Pancreas (tissue), 10 donors: ENCODE results near the gene PPP3CA. TPM values are rescaled to one million over a fixed set of nuclear protein-coding genes. Genes with fewer than 3 reads are reported as not detected.

ENCODE experiments used
- ATAC-seq, 4 donors: fragments of 200-7000 bp; cut with Tn5 transposase; one replicate each; pipeline versions ENCODE4 v1.8.0 to v1.9.1; 2020; ENCODE audit warnings: mild to moderate bottlenecking in 4 of 4, moderate library complexity in 4 of 4
- DNase-seq, 6 donors: peaks; one replicate each; pipeline ENCODE4 v3.0.0-alpha.2; 2020
- FAIRE-seq: peaks from 2 replicates; lab custom pipeline; 2012; peaks lifted over from hg19 to GRCh38; lab: Jason Lieb, UNC
- H3K27ac ChIP-seq, 4 donors: fragments of 200-600 bp; sonication (generic); 1 replicate in 3 of 4; 2 replicates in 1 of 4; pipeline versions ENCODE4 v1.5.0 to v1.8.0; 2020
- H3K27me3 ChIP-seq, 4 donors: fragments of 200-600 bp; one replicate each; pipeline ENCODE4 v1.8.0; 2021
- H3K36me3 ChIP-seq, 3 donors: fragments of 200-600 bp; sonication (generic) in 1 of 3; one replicate each; pipeline versions ENCODE4 v1.5.0 to v1.8.0; 2020 to 2021
- H3K4me1 ChIP-seq, 3 donors: fragments of 200-600 bp; one replicate each; pipeline ENCODE4 v1.8.0; 2021
- H3K4me3 ChIP-seq, 4 donors: fragments of 200-600 bp; sonication (generic) in 2 of 4; one replicate each; pipeline versions ENCODE4 v1.5.0 to v1.8.0; 2020 to 2021
- H3K9me3 ChIP-seq, 4 donors: fragments of 200-600 bp; one replicate each; pipeline ENCODE4 v1.8.0; 2021
- WGBS, 2 donors: extraction: QIAGEN DNeasy Blood & Tissue Kit; methylation state at CpG; one replicate each; pipeline ENCODE4 v1.1.7; 2013; 5-methylcytosine and 5-hydroxymethylcytosine counted together
- intact Hi-C, 3 donors: fragments of 100-400 bp; cut with DNase I; formaldehyde crosslinking; loops; one replicate each; pipeline versions ENCODE4 v1.11.1 to v1.14.2; 2022
- polyA plus RNA-seq, 2 donors: library from polyadenylated mRNA; stranded (reverse); fragments of 200-250 nt; gene quantifications; one replicate each; pipeline ENCODE4 v1.2.3, GENCODE V29; 2013
- total RNA-seq, 6 donors: library from RNA; stranded (reverse); fragmentation: NEBNext Ultra II Directional in 4 of 6; extraction: Animal tissue kit (Norgen Biotek cat#: 25700) in 4 of 6; gene quantifications; one replicate each; pipeline versions ENCODE4 v1.2.1 to v1.2.4, GENCODE V29; 2021 to 2023
- TF ChIP-seq, protein P1 (sequence below), 4 donors: fragments of 200-600 bp; sonication (generic) in 3 of 4; IDR thresholded peaks; one replicate each; pipeline versions ENCODE4 v1.5.0 to v1.8.0; 2021; ENCODE audit warnings: antibody characterized with exemption in 4 of 4
- donor health status: healthy with polysubstance abuse.
- donor health status: DM: no; HTN: no; CAD: no; lungs with moderate emphysema.
- donor health status: DM: no; HTN: no; CAD: no.
- donor health status: control.
- donor health status: control.
- donor health status: Bipolar disorder and iron deficiency.
- donor health status: DM: yes; HTN: yes; CAD: no.
- donor health status: DM: no; HTN: no; CAD: no.
- donor health status: DM: no; HTN: no; CAD: no.
- donor health status: DM: yes; HTN: yes; CAD: no.

Gene PPP3CA
- total and polyA plus RNA-seq, 8 donors, result 4.9 to 22.7 (median 10.3) TPM

DNA sequence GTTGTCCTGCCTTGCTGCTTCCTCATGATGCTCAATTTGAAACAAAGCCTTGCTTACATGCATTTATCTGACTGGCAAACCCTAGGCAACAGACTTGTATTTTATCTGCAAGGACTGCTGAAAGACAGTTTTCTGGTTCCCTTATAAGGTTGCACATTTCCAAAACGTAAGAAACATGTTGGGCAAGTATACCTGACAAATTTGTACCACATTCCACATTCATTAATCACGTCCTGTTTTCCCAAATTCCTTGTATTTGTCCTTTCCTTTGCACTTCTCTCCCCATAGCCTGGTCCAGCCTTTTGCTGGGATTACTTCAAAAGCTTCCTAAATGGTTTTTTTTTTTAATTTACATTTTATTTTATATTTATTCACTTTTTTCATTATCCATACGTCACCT, 310.1 kb downstream of the PPP3CA start:
- no peaks in the 10 kb centered on the region for H3K9me3 ChIP-seq
- H3K27me3 ChIP-seq, result no peaks in the 10 kb centered on the region
- FAIRE-seq (no peak), ATAC-seq (no peak), DNase-seq (no peak)
- 83 to 93% methylated on average over 3 of the region's 3 CpGs for WGBS, 2 donors
- H3K4me1 ChIP-seq, result no peaks in the 10 kb centered on the region
- no peaks in the 10 kb centered on the region for H3K36me3 ChIP-seq
- no peak overlapping the region for H3K27ac ChIP-seq
- TF ChIP-seq, protein P1, sequence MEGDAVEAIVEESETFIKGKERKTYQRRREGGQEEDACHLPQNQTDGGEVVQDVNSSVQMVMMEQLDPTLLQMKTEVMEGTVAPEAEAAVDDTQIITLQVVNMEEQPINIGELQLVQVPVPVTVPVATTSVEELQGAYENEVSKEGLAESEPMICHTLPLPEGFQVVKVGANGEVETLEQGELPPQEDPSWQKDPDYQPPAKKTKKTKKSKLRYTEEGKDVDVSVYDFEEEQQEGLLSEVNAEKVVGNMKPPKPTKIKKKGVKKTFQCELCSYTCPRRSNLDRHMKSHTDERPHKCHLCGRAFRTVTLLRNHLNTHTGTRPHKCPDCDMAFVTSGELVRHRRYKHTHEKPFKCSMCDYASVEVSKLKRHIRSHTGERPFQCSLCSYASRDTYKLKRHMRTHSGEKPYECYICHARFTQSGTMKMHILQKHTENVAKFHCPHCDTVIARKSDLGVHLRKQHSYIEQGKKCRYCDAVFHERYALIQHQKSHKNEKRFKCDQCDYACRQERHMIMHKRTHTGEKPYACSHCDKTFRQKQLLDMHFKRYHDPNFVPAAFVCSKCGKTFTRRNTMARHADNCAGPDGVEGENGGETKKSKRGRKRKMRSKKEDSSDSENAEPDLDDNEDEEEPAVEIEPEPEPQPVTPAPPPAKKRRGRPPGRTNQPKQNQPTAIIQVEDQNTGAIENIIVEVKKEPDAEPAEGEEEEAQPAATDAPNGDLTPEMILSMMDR (IDR thresholded peaks at IDR 0.05), result no peak
- no peak overlapping the region for H3K4me3 ChIP-seq
- intact Hi-C loops, result no loop called here

DNA sequence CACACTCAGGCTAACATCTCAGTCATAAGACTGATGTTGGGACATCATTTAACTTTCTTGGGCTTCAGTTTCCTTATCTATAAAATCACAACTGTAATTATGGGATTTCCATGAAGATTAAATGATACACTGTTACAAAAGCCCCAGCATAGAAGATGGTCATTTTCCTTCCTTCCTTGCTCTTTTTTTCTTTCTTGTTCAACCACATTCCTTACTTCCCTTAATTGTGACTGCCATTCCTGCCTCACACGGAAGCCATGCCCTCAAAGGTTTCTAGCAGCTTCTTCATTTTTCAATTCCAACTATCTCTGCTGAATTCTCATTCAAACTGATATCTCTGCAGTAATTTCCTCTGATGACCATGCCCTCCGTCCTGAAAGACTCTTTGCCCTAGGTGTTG, 311.8 kb downstream of the PPP3CA start:
- no peaks in the 10 kb centered on the region for H3K4me1 ChIP-seq
- TF ChIP-seq, protein P1 (IDR thresholded peaks at IDR 0.05), result no peak
- DNase-seq, result no peak
- intact Hi-C loops, result no loop called here
- no peaks in the 10 kb centered on the region for H3K9me3 ChIP-seq
- WGBS, 2 donors, result 79 to 89% methylated on average over 2 of the region's 2 CpGs
- no peaks in the 10 kb centered on the region for H3K36me3 ChIP-seq
- ATAC-seq, result no peak
- H3K27ac ChIP-seq, result no peak overlapping the region
- H3K4me3 ChIP-seq, result no peak overlapping the region
- H3K27me3 ChIP-seq, result no peaks in the 10 kb centered on the region
- no peak for FAIRE-seq

DNA sequence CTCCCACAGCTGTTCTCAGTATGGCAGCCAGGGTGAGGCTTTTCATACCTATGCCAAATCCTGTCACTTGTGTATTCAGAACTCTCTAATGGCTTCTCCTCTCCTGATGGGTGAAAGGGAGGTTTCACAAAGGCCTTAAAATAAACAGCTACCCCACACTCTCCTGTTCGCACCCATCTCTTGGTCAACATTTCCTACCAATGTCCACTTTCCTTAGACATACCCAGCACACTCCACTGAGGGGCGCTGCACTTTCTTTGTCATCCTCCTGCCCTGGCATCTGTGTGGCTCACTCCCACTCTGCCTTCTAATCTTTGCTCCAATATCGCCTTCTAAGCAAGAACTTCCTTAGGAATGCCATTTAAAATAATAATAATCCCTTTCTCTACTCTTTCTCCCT, 313.3 kb downstream of the PPP3CA start:
- FAIRE-seq, result no peak

DNA sequence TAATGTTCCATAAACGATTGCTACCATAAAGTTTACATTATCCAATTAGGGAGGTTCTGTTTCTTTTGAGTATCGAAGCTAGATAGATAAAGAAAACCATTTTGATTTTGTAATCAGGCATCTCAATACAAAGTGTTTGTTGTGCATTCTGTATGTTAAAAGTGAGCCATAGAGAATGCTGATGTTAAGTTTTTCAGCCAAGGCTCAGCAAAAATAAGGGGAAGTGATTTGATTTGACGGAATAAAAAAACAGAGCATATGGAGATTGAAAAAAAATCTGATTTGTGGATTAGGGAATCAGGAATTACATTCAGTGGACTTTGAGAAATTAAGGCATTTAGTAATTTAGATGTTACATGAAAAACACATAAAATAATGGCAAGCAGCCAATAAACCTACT, 314.8 kb downstream of the PPP3CA start:
- H3K4me3 ChIP-seq, result no peak overlapping the region
- ATAC-seq, result no peak
- intact Hi-C loops, result no loop called here
- DNase-seq, result no peak
- H3K9me3 ChIP-seq, result no peaks in the 10 kb centered on the region
- no peaks in the 10 kb centered on the region for H3K36me3 ChIP-seq
- H3K27me3 ChIP-seq, result no peaks in the 10 kb centered on the region
- H3K27ac ChIP-seq, result no peak overlapping the region
- 84 to 89% methylated on average over 3 of the region's 3 CpGs for WGBS, 2 donors
- FAIRE-seq, result no peak
- TF ChIP-seq, protein P1 (IDR thresholded peaks at IDR 0.05), result no peak
- H3K4me1 ChIP-seq, result no peaks in the 10 kb centered on the region

More for the DNA sequence above, 313.3 kb downstream of the PPP3CA start:
- Histone ChIP-seq H3K9me3 (no peaks in the 10 kb centered on the region), H3K4me3 (no peak overlapping the region), H3K27ac (no peak overlapping the region), H3K36me3 (no peaks in the 10 kb centered on the region), H3K27me3 (no peaks in the 10 kb centered on the region), H3K4me1 (no peaks in the 10 kb centered on the region)
- intact Hi-C loops, result no loop called here
- WGBS, 2 donors, result 94% methylated on average over 3 of the region's 3 CpGs
- DNase-seq (no peak), ATAC-seq (no peak)
- TF ChIP-seq, protein P1 (IDR thresholded peaks at IDR 0.05), result no peak

DNA sequence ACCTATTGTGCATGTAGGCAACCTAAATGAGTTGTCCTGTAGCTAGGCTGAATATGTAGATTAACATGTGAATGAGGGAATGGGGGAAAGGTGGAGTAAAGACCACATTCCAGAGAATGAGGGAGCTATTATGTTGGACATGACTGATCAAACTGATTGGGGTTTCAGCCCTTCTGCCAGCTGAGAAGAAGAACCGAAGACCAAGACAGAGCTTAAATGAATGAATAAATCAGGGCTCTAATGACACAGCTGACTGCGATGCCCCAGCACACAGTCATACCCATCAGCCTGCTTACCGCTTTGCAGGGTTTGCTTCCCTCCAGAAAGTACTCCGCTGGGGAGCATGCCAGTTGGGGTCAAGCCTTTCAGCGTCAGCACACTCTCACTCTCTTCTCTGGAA, 315.4 kb downstream of the PPP3CA start:
- intact Hi-C loops, result no loop called here

More for the DNA sequence above, 315.4 kb downstream of the PPP3CA start:
- DNase-seq, result no peak
- ATAC-seq, result no peak
- Histone ChIP-seq H3K4me1 (no peaks in the 10 kb centered on the region), H3K36me3 (no peaks in the 10 kb centered on the region), H3K27me3 (no peaks in the 10 kb centered on the region), H3K9me3 (no peaks in the 10 kb centered on the region), H3K4me3 (no peak overlapping the region), H3K27ac (no peak overlapping the region)
- no peak for FAIRE-seq
- TF ChIP-seq, protein P1 (IDR thresholded peaks at IDR 0.05), result no peak
- 74 to 75% methylated on average over 5 of the region's 5 CpGs for WGBS, 2 donors
